ENCODE results near the gene INSM1.
"Not testable (repeated sequence)": the region's sequence is repeated elsewhere in the genome, so short reads cannot be mapped to it uniquely, and the experiment has no call there.

Gene INSM1

GRCh38 chr20:20367575-20368417 lies at the start of gene INSM1:
Gene INSM1 (plus strand): TSS chr20:20368104. CDS start chr20:20368268, 164 bp downstream.
- DNase-seq = peak; percentile 23

GRCh38 chr20:20318365-20319161 lies 49.3 kb upstream of the INSM1 start:
- DNase-seq = peak; percentile 76

GRCh38 chr20:20321134-20321533 lies 46.8 kb upstream of the INSM1 start:
- DNase-seq = no peak

- DNase-seq = no peak
Observed at GRCh38 chr20:20321917-20322316, 46.0 kb upstream of the INSM1 start.

GRCh38 chr20:20322912-20323311 lies 45.0 kb upstream of the INSM1 start:
- no peak for DNase-seq

- no peak for DNase-seq
Observed at GRCh38 chr20:20327746-20328145, 40.2 kb upstream of the INSM1 start.

- no peak for DNase-seq
Observed at GRCh38 chr20:20329564-20329963, 38.3 kb upstream of the INSM1 start.

- peak; percentile 44 for DNase-seq
Observed at GRCh38 chr20:20331156-20331555, 36.7 kb upstream of the INSM1 start.

- peak; percentile 50 for DNase-seq
Observed at GRCh38 chr20:20331817-20332216, 36.1 kb upstream of the INSM1 start.

- DNase-seq = peak; percentile 31
Observed at GRCh38 chr20:20333866-20334265, 34.0 kb upstream of the INSM1 start.

GRCh38 chr20:20334489-20334888 lies 33.4 kb upstream of the INSM1 start:
- peak; percentile 25 for DNase-seq

GRCh38 chr20:20338133-20338730 lies 29.7 kb upstream of the INSM1 start:
- DNase-seq = no peak

- DNase-seq = no peak
Observed at GRCh38 chr20:20340443-20340842, 27.5 kb upstream of the INSM1 start.

- no peak for DNase-seq
Observed at GRCh38 chr20:20341371-20341770, 26.5 kb upstream of the INSM1 start.

GRCh38 chr20:20342066-20342465 lies 25.8 kb upstream of the INSM1 start:
- no peak for DNase-seq

- no peak for DNase-seq
Observed at GRCh38 chr20:20343932-20344331, 24.0 kb upstream of the INSM1 start.

GRCh38 chr20:20344476-20344875 lies 23.4 kb upstream of the INSM1 start:
- no peak for DNase-seq

GRCh38 chr20:20353576-20353975 lies 14.3 kb upstream of the INSM1 start:
- peak; percentile 64 for DNase-seq

GRCh38 chr20:20355503-20355902 lies 12.4 kb upstream of the INSM1 start:
- not testable (repeated sequence) for DNase-seq

GRCh38 chr20:20358801-20359200 lies 9.1 kb upstream of the INSM1 start:
- no peak for DNase-seq

- no peak for DNase-seq
Observed at GRCh38 chr20:20359628-20360027, 8.3 kb upstream of the INSM1 start.

- DNase-seq = peak; percentile 80
Observed at GRCh38 chr20:20360464-20360863, 7.4 kb upstream of the INSM1 start.

- DNase-seq = peak; percentile 43
Observed at GRCh38 chr20:20362774-20363433, 5.0 kb upstream of the INSM1 start.

Data from hematopoietic multipotent progenitor cell treated with erythropoietin and hydrocortisone succinate and interleukin-3 and kit ligand, for 4 days (in vitro differentiated cells).